GM12878 (cell line): ENCODE data around the gene PRORP. TPM values are rescaled to one million over a fixed set of nuclear protein-coding genes. Genes with fewer than 3 reads are reported as not detected.

Experiments used
- ATAC-seq: fragments of 200-7000 bp; cut with Tn5 transposase; 3 replicates; pipeline ENCODE4 v1.9.1; 2020; ENCODE audit warnings: mild to moderate bottlenecking, moderate library complexity
- BruUV-seq: library from RNA; stranded (reverse); fragments of 400-500 nt; replicated peaks from 2 replicates; lab custom pipeline; 2021; lab: Mats Ljungman, UMichigan
- CTCF ChIA-PET: fragments of 300-600 bp; sonication (Branson Sonifier 250); formaldehyde crosslinking; extraction: SDS; loops from one replicate; lab custom pipeline; 2021; ENCODE audit warnings: inconsistent platforms; lab: Yijun Ruan, JAX
- POLR2A ChIA-PET: fragments of 350-600 bp; formaldehyde crosslinking; extraction: SDS; loops from one replicate; lab custom pipeline; 2021; ENCODE audit warnings: inconsistent platforms; lab: Charles Lee
- RAD21 ChIA-PET: fragments of 300-600 bp; sonication (Branson Sonifier 250); formaldehyde crosslinking; loops from one replicate; lab custom pipeline; 2023; ENCODE audit warnings: antibody characterized with exemption; ENCODE audit not compliant: unreplicated experiment; lab: Charles Lee
- SMC1A ChIA-PET: fragments of 300-600 bp; sonication (Branson Sonifier 250); formaldehyde crosslinking; loops from one replicate; lab custom pipeline; 2023; ENCODE audit not compliant: unreplicated experiment, uncharacterized antibody; lab: Charles Lee
- DNase-seq: peaks from one replicate; pipeline ENCODE4 v3.0.0-alpha.2; 2011; ENCODE audit warnings: low read depth, low spot score
- FAIRE-seq: peaks from 3 replicates; lab custom pipeline; 2011; peaks lifted over from hg19 to GRCh38; lab: Jason Lieb, UNC
- H2AFZ ChIP-seq: 2 replicates; pipeline ENCODE4 v1.6.0; 2011; ENCODE audit warnings: low read depth, low read length, control low read depth; ENCODE audit not compliant: control insufficient read depth
- H3K27ac ChIP-seq: 2 replicates; pipeline ENCODE4 v1.5.1; 2011; ENCODE audit warnings: control low read depth; ENCODE audit not compliant: control insufficient read depth, insufficient read depth
- H3K27me3 ChIP-seq, 2 experiments: replicated peaks in 1 of 2; 2 replicates each; pipeline versions ENCODE4 v1.6.0 to v1.6.1; 2011; ENCODE audit warnings: low read length in 1 of 2; ENCODE audit not compliant: control insufficient read depth in 2 of 2, insufficient read depth in 2 of 2
- H3K36me3 ChIP-seq, 2 experiments: 2 replicates each; pipeline ENCODE4 v1.5.1; 2011; ENCODE audit warnings: low read length in 1 of 2; ENCODE audit not compliant: control insufficient read depth in 2 of 2, insufficient read depth in 2 of 2
- H3K4me1 ChIP-seq: 2 replicates; pipeline ENCODE4 v1.6.1; 2011; ENCODE audit warnings: mild to moderate bottlenecking, low read length, moderate library complexity, mixed read lengths; ENCODE audit not compliant: control insufficient read depth, insufficient read depth
- H3K4me2 ChIP-seq: 2 replicates; pipeline ENCODE4 v1.6.0; 2011; ENCODE audit warnings: control low read depth; ENCODE audit not compliant: control insufficient read depth, insufficient read depth
- H3K4me3 ChIP-seq: fragments of 200-600 bp; sonication (generic); 2 replicates; pipeline ENCODE4 v1.5.1; 2016
- H3K79me2 ChIP-seq: 2 replicates; pipeline ENCODE4 v1.6.0; 2011; ENCODE audit warnings: low read length; ENCODE audit not compliant: control insufficient read depth, insufficient read depth
- H3K9ac ChIP-seq: 2 replicates; pipeline ENCODE4 v1.8.0; 2011; ENCODE audit warnings: low read length, control low read depth, mixed read lengths; ENCODE audit not compliant: control insufficient read depth, insufficient read depth
- H3K9me3 ChIP-seq: replicated peaks from 3 replicates; pipeline ENCODE4 v1.5.1; 2011; ENCODE audit warnings: mild to moderate bottlenecking, low read length; ENCODE audit not compliant: control insufficient read depth, insufficient read depth
- H4K20me1 ChIP-seq: 2 replicates; pipeline ENCODE4 v1.6.0; 2011; ENCODE audit not compliant: control insufficient read depth, insufficient read depth
- ASH2L ChIP-seq: fragments of 300-600, 200-600 bp; sonication (generic); IDR thresholded peaks from 2 replicates; pipeline ENCODE4 v1.6.1; 2017; ENCODE audit warnings: low read depth, mild to moderate bottlenecking, borderline replicate concordance
- GABPA ChIP-seq: IDR thresholded peaks from 2 replicates; pipeline ENCODE4 v1.6.1; 2014; ENCODE audit warnings: antibody characterized with exemption, low read depth, mild to moderate bottlenecking, inconsistent platforms
- JUND ChIP-seq: IDR thresholded peaks from 2 replicates; pipeline ENCODE4 v1.6.1; 2012; ENCODE audit warnings: low read depth, mild to moderate bottlenecking, low read length, improper control_type of control experiment, moderate library complexity
- KAT2A ChIP-seq: conservative IDR thresholded peaks from 2 replicates; pipeline ENCODE4 v1.6.1; 2011; ENCODE audit warnings: low read depth, low read length; ENCODE audit not compliant: control insufficient read depth
- MTA2 ChIP-seq: fragments of 450-650 bp; IDR thresholded peaks from 2 replicates; pipeline ENCODE4 v1.6.1; 2016; ENCODE audit warnings: low read depth, mild to moderate bottlenecking, moderate library complexity
- SMAD1 ChIP-seq: fragments of 450-650 bp; IDR thresholded peaks from 2 replicates; pipeline ENCODE4 v1.6.1; 2018; ENCODE audit warnings: mild to moderate bottlenecking, low read depth; ENCODE audit not compliant: partially characterized antibody
- TCF12 ChIP-seq: IDR thresholded peaks from 2 replicates; pipeline ENCODE4 v1.6.1; 2011; ENCODE audit warnings: low read depth, mild to moderate bottlenecking, low read length
- ZNF217 ChIP-seq: fragments of 450-650 bp; IDR thresholded peaks from 2 replicates; pipeline ENCODE4 v1.6.1; 2017; ENCODE audit warnings: antibody characterized with exemption, mild to moderate bottlenecking
- WGBS: methylation state at CpG from one replicate; pipeline ENCODE4 v1.1.6; 2016; ENCODE audit warnings: low lambda C conversion rate; ENCODE audit not compliant: insufficient replicate concordance, insufficient coverage; ENCODE audit errors: missing lambda C conversion rate; 5-methylcytosine and 5-hydroxymethylcytosine counted together
- in situ Hi-C: fragments of 300-500 bp; cut with MboI; formaldehyde crosslinking; loops from 9 replicates; pipeline ENCODE4 v1.14.3; 2018; ENCODE audit warnings: mixed read lengths
- intact Hi-C: fragments of 100-400 bp; cut with micrococcal nuclease; formaldehyde crosslinking; loops from one replicate; pipeline ENCODE4 v1.14.2; 2022; ENCODE audit not compliant: unreplicated experiment
- polyA plus RNA-seq, 11 experiments: library from polyadenylated mRNA; depleted of rRNA in 4 of 11; unstranded in 6 of 11; stranded (reverse) in 5 of 11; fragments of >200 nt; fragmentation: Nextera tagmentation in 4 of 11; fragmentation: Illumina TruSeq in 1 of 11; extraction: Ambion mirVana in 4 of 11; extraction: Trizol in 1 of 11; gene quantifications; 1 replicate in 1 of 11; 2 replicates in 10 of 11; pipeline versions ENCODE4 v1.2.1 to v1.2.3, GENCODE V29; 2011 to 2016; ENCODE audit warnings: inconsistent platforms in 2 of 11, missing spikeins in 2 of 11, low read depth in 1 of 11
- total RNA-seq, 4 experiments: library from RNA; depleted of rRNA in 3 of 4; stranded (reverse); fragments of >200 nt in 3 of 4; fragmentation: Illumina TruSeq in 1 of 4; extraction: Trizol in 1 of 4; gene quantifications; 2 replicates each; pipeline versions ENCODE4 v1.2.1 to v1.2.3, GENCODE V29; 2013 to 2021
- TF ChIP-seq, protein P1 (sequence below): fragments of 450-650 bp; IDR thresholded peaks from 2 replicates; pipeline ENCODE4 v1.6.1; 2017; ENCODE audit warnings: mild to moderate bottlenecking
- TF ChIP-seq, protein P2 (sequence below): fragments of 450-650 bp; IDR thresholded peaks from 2 replicates; pipeline ENCODE4 v1.6.1; 2017; ENCODE audit warnings: mild to moderate bottlenecking, low read depth, inconsistent platforms; ENCODE audit not compliant: poor library complexity, severe bottlenecking
- TF ChIP-seq, protein P3 (sequence below): fragments of 450-650 bp; IDR thresholded peaks from 2 replicates; pipeline ENCODE4 v1.6.1; 2017; ENCODE audit warnings: low read depth, mild to moderate bottlenecking, moderate library complexity
- TF ChIP-seq, protein P4 (sequence below): IDR thresholded peaks from 2 replicates; pipeline ENCODE4 v1.6.1; 2011; ENCODE audit warnings: mild to moderate bottlenecking, low read depth, low read length, moderate library complexity; ENCODE audit not compliant: insufficient replicate concordance
- TF ChIP-seq, protein P5 (sequence below): fragments of 450-650 bp; IDR thresholded peaks from 2 replicates; pipeline ENCODE4 v1.6.1; 2014; ENCODE audit warnings: mild to moderate bottlenecking
- TF ChIP-seq, protein P6 (sequence below): IDR thresholded peaks from 2 replicates; pipeline ENCODE4 v1.6.1; 2012; ENCODE audit warnings: low read depth, low read length, improper control_type of control experiment

Gene PRORP
- total and polyA plus RNA-seq, 10 of the 15 experiments (the other 5 are each of a cell fraction or from before 2014, with no cell fraction given): 38.8 to 61.3 (median 46.7) TPM

DNA sequence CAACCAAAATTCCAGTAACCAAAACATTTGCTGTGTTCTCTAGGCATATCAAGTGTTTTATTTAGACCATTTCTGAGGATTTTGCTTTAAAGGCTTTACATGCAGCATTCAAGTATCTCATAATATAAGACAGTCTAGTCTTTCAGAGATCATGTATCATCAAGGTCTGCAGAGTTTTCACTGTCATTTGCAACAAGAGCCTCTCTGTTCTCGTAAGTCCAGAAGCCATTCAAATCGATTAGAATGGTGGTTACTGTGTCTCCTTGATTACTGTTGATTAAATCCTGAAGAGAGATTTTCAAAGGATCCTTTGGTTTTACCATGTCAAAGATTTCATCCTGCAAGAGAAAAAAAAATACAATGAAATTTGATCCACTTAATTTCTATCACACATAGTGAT is 36.9 kb upstream of the PRORP start:
- H3K27me3 ChIP-seq: no peaks in the 10 kb centered on the region
- H3K4me3 ChIP-seq: no peak overlapping the region
- no peaks in the 10 kb centered on the region for H3K79me2 ChIP-seq
- H3K4me2 ChIP-seq: no peak overlapping the region
- H3K9me3 ChIP-seq: no peaks in the 10 kb centered on the region
- in situ Hi-C loops (no loop called here), intact Hi-C loops (no loop called here)
- H3K9ac ChIP-seq: no peak overlapping the region
- no peak for ATAC-seq
- CTCF ChIA-PET: interaction anchor here (1.0 kb wide), 1 partner anchor 11 kb away, joined by 3 read pairs; no protein-coding TSS in a partner anchor
- H3K36me3 ChIP-seq: peaks cover 0 to 9% of the 10 kb centered on the region in 2 experiments; a peak in 2 of 4 replicates
- RAD21 ChIA-PET: no interaction called here
- POLR2A ChIA-PET: no interaction called here
- 78% methylated on average over 2 of the region's 2 CpGs for WGBS
- BruUV-seq: no TSS peak
- SMC1A ChIA-PET: no interaction called here
- TF ChIP-seq, protein P1, sequence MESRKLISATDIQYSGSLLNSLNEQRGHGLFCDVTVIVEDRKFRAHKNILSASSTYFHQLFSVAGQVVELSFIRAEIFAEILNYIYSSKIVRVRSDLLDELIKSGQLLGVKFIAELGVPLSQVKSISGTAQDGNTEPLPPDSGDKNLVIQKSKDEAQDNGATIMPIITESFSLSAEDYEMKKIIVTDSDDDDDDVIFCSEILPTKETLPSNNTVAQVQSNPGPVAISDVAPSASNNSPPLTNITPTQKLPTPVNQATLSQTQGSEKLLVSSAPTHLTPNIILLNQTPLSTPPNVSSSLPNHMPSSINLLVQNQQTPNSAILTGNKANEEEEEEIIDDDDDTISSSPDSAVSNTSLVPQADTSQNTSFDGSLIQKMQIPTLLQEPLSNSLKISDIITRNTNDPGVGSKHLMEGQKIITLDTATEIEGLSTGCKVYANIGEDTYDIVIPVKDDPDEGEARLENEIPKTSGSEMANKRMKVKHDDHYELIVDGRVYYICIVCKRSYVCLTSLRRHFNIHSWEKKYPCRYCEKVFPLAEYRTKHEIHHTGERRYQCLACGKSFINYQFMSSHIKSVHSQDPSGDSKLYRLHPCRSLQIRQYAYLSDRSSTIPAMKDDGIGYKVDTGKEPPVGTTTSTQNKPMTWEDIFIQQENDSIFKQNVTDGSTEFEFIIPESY: no peak
- TF ChIP-seq, protein P2, sequence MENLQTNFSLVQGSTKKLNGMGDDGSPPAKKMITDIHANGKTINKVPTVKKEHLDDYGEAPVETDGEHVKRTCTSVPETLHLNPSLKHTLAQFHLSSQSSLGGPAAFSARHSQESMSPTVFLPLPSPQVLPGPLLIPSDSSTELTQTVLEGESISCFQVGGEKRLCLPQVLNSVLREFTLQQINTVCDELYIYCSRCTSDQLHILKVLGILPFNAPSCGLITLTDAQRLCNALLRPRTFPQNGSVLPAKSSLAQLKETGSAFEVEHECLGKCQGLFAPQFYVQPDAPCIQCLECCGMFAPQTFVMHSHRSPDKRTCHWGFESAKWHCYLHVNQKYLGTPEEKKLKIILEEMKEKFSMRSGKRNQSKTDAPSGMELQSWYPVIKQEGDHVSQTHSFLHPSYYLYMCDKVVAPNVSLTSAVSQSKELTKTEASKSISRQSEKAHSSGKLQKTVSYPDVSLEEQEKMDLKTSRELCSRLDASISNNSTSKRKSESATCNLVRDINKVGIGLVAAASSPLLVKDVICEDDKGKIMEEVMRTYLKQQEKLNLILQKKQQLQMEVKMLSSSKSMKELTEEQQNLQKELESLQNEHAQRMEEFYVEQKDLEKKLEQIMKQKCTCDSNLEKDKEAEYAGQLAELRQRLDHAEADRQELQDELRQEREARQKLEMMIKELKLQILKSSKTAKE: no peak
- TF ChIP-seq, protein P3, sequence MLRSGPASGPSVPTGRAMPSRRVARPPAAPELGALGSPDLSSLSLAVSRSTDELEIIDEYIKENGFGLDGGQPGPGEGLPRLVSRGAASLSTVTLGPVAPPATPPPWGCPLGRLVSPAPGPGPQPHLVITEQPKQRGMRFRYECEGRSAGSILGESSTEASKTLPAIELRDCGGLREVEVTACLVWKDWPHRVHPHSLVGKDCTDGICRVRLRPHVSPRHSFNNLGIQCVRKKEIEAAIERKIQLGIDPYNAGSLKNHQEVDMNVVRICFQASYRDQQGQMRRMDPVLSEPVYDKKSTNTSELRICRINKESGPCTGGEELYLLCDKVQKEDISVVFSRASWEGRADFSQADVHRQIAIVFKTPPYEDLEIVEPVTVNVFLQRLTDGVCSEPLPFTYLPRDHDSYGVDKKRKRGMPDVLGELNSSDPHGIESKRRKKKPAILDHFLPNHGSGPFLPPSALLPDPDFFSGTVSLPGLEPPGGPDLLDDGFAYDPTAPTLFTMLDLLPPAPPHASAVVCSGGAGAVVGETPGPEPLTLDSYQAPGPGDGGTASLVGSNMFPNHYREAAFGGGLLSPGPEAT: no peak
- TF ChIP-seq, protein P4, sequence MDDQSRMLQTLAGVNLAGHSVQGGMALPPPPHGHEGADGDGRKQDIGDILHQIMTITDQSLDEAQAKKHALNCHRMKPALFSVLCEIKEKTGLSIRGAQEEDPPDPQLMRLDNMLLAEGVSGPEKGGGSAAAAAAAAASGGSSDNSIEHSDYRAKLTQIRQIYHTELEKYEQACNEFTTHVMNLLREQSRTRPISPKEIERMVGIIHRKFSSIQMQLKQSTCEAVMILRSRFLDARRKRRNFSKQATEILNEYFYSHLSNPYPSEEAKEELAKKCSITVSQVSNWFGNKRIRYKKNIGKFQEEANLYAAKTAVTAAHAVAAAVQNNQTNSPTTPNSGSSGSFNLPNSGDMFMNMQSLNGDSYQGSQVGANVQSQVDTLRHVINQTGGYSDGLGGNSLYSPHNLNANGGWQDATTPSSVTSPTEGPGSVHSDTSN: no peak
- TF ChIP-seq GABPA: no peak
- TF ChIP-seq TCF12: no peak
- TF ChIP-seq ZNF217: no peak
- TF ChIP-seq JUND: no peak
- TF ChIP-seq MTA2: no peak
- TF ChIP-seq, protein P5, sequence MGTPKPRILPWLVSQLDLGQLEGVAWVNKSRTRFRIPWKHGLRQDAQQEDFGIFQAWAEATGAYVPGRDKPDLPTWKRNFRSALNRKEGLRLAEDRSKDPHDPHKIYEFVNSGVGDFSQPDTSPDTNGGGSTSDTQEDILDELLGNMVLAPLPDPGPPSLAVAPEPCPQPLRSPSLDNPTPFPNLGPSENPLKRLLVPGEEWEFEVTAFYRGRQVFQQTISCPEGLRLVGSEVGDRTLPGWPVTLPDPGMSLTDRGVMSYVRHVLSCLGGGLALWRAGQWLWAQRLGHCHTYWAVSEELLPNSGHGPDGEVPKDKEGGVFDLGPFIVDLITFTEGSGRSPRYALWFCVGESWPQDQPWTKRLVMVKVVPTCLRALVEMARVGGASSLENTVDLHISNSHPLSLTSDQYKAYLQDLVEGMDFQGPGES: no peak
- no peak for TF ChIP-seq ASH2L
- TF ChIP-seq SMAD1: no peak
- no peak for TF ChIP-seq KAT2A
- TF ChIP-seq, protein P6, sequence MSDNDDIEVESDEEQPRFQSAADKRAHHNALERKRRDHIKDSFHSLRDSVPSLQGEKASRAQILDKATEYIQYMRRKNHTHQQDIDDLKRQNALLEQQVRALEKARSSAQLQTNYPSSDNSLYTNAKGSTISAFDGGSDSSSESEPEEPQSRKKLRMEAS: no peak
- no peaks in the 10 kb centered on the region for H4K20me1 ChIP-seq
- no peak for FAIRE-seq
- no peak overlapping the region for H2AFZ ChIP-seq
- H3K27ac ChIP-seq: no peak overlapping the region
- H3K4me1 ChIP-seq: no peaks in the 10 kb centered on the region
- no peak for DNase-seq
